ENCODE data around the gene SIL1.
"Not testable (repeated sequence)": the region's sequence is repeated elsewhere in the genome, so short reads cannot be mapped to it uniquely, and the experiment has no call there.

SIL1 gene

DNA sequence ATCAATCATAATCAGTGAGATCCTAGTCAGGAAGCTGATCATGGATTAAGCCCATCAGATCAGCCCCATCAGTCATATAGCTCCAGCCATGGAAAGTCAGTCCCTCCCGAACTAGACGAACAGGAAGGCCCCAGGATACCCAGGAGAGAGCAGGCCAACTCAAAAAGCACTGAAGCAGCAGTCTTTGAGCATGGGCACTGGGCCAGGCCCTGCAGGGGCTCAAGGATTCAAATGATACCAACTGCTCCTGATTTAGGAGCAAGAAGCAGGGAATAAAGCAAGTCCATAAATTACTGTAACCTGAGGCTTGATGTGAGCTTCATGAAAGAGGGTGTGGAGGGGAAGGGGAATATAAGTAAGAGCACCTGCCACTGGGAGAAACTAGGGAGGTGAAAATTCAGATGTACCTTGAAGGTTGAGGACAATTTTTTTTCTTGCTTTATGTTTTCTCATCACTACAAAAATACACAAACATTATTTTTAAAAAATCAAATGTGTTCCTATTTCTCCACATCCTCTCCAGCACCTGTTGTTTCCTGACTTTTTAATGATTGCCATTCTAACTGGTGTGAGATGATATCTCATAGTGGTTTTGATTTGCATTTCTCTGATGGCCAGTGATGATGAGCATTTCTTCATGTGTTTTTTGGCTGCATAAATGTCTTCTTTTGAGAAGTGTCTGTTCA, 115.2 kb downstream of the SIL1 start:
- DNase-seq (ENCODE audit: insufficient read length) = no peak
- TF ChIP-seq TAF1 (IDR thresholded peaks at IDR 0.05; ENCODE audit: borderline replicate concordance, low read depth, low read length) (no peak), POLR2A (IDR thresholded peaks at IDR 0.05; ENCODE audit: low read depth, low read length) (no peak), POLR2AphosphoS5 (IDR thresholded peaks at IDR 0.05; ENCODE audit: low read depth, low read length) (no peak)
- no peak for FAIRE-seq

- DNase-seq (ENCODE audit: insufficient read length) (no peak), FAIRE-seq (no peak)
- TF ChIP-seq POLR2AphosphoS5 (IDR thresholded peaks at IDR 0.05; ENCODE audit: low read depth, low read length) (no peak), POLR2A (IDR thresholded peaks at IDR 0.05; ENCODE audit: low read depth, low read length) (no peak), TAF1 (IDR thresholded peaks at IDR 0.05; ENCODE audit: borderline replicate concordance, low read depth, low read length) (no peak)
Observed at GRCh38 chr5:139079991-139080610, 118.1 kb downstream of the SIL1 start.

- peak; percentile 5 for FAIRE-seq
- TF ChIP-seq POLR2A (IDR thresholded peaks at IDR 0.05; ENCODE audit: low read depth, low read length) (no peak), TAF1 (IDR thresholded peaks at IDR 0.05; ENCODE audit: borderline replicate concordance, low read depth, low read length) (no peak)
- DNase-seq (ENCODE audit: insufficient read length) = no peak
Observed at GRCh38 chr5:139079225-139079990, 118.8 kb downstream of the SIL1 start.

- TF ChIP-seq POLR2AphosphoS5 (IDR thresholded peaks at IDR 0.05; ENCODE audit: low read depth, low read length) = no peak
- TF ChIP-seq POLR2A (IDR thresholded peaks at IDR 0.05; ENCODE audit: low read depth, low read length) = no peak
- TF ChIP-seq TAF1 (IDR thresholded peaks at IDR 0.05; ENCODE audit: borderline replicate concordance, low read depth, low read length) = no peak
- DNase-seq (ENCODE audit: insufficient read length) (no peak), FAIRE-seq (no peak)
Observed at GRCh38 chr5:139078345-139078744, 119.8 kb downstream of the SIL1 start.

DNA sequence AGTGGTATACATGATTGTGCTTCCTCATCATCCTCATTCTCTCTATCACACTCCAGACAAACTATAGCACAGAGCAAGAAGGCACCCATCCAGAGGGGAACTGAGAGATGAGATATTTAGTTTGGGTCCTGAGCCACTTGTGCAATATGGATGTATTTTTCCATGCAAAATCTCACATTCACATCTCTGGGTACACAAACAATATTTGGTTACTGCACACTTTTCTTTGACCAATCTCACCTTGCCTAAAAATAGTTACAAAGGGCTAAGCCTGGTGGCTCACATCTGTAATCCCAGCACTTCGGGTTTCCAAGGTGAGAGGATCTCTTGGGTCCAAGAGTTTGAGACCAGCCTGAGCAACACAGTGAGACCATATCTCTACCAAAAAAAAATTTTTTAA, 120.3 kb downstream of the SIL1 start:
- no peak for FAIRE-seq

GRCh38 chr5:139076111-139076510, 122.1 kb downstream of the SIL1 start:
- TF ChIP-seq TAF1 (IDR thresholded peaks at IDR 0.05; ENCODE audit: borderline replicate concordance, low read depth, low read length) = no peak
- TF ChIP-seq POLR2AphosphoS5 (IDR thresholded peaks at IDR 0.05; ENCODE audit: low read depth, low read length) = no peak

More for the DNA sequence above, 120.3 kb downstream of the SIL1 start:
- TF ChIP-seq POLR2A (IDR thresholded peaks at IDR 0.05; ENCODE audit: low read depth, low read length) (no peak), POLR2AphosphoS5 (IDR thresholded peaks at IDR 0.05; ENCODE audit: low read depth, low read length) (no peak), TAF1 (IDR thresholded peaks at IDR 0.05; ENCODE audit: borderline replicate concordance, low read depth, low read length) (no peak)
- DNase-seq (ENCODE audit: insufficient read length) = no peak

GRCh38 chr5:139075066-139076050, 122.8 kb downstream of the SIL1 start:
- DNase-seq (ENCODE audit: insufficient read length) (no peak), FAIRE-seq (no peak)
- TF ChIP-seq TAF1 (IDR thresholded peaks at IDR 0.05; ENCODE audit: borderline replicate concordance, low read depth, low read length) (no peak), POLR2AphosphoS5 (IDR thresholded peaks at IDR 0.05; ENCODE audit: low read depth, low read length) (no peak), POLR2A (IDR thresholded peaks at IDR 0.05; ENCODE audit: low read depth, low read length) (no peak)

More at GRCh38 chr5:139076111-139076510, 122.1 kb downstream of the SIL1 start:
- no peak for FAIRE-seq
- DNase-seq (ENCODE audit: insufficient read length) = no peak

GRCh38 chr5:139073956-139074355, 124.2 kb downstream of the SIL1 start:
- not testable (repeated sequence) for FAIRE-seq; DNase-seq (ENCODE audit: insufficient read length)

- no peak for DNase-seq (ENCODE audit: insufficient read length)
- FAIRE-seq = no peak
- TF ChIP-seq TAF1 (IDR thresholded peaks at IDR 0.05; ENCODE audit: borderline replicate concordance, low read depth, low read length) (no peak), POLR2A (IDR thresholded peaks at IDR 0.05; ENCODE audit: low read depth, low read length) (no peak), POLR2AphosphoS5 (IDR thresholded peaks at IDR 0.05; ENCODE audit: low read depth, low read length) (no peak)
Observed at GRCh38 chr5:139068494-139069151, 129.5 kb downstream of the SIL1 start.

- DNase-seq (ENCODE audit: insufficient read length) = no peak
- FAIRE-seq = no peak
Observed at GRCh38 chr5:139068060-139068459, 130.1 kb downstream of the SIL1 start.

More at GRCh38 chr5:139068060-139068459, 130.1 kb downstream of the SIL1 start:
- no peak for TF ChIP-seq POLR2A (IDR thresholded peaks at IDR 0.05; ENCODE audit: low read depth, low read length)
- no peak for TF ChIP-seq POLR2AphosphoS5 (IDR thresholded peaks at IDR 0.05; ENCODE audit: low read depth, low read length)
- no peak for TF ChIP-seq TAF1 (IDR thresholded peaks at IDR 0.05; ENCODE audit: borderline replicate concordance, low read depth, low read length)
